Vagina (tissue), 2 donors: ENCODE data around the gene TEAD1.

Experiments used
- CTCF ChIP-seq, 3 experiments: fragments of 450-650 bp in 2 of 3; fragments of 200-600 bp in 1 of 3; sonication (generic) in 1 of 3; IDR thresholded peaks; one replicate each; pipeline ENCODE4 v1.5.1; 2017 to 2019; ENCODE audit warnings: antibody characterized with exemption in 3 of 3, mild to moderate bottlenecking in 2 of 3, moderate library complexity in 2 of 3
- POLR2A ChIP-seq, 2 donors: fragments of 450-650 bp; IDR thresholded peaks; one replicate each; pipeline ENCODE4 v1.6.1; 2017; ENCODE audit warnings: antibody characterized with exemption in 2 of 2, mild to moderate bottlenecking in 2 of 2, moderate library complexity in 2 of 2
- POLR2AphosphoS5 ChIP-seq, 2 donors: sonication (generic); formaldehyde crosslinking; IDR thresholded peaks; one replicate each; pipeline ENCODE4 v1.9.0; 2017; ENCODE audit warnings: antibody characterized with exemption in 2 of 2, mild to moderate bottlenecking in 2 of 2, low read depth in 1 of 2; ENCODE audit not compliant: insufficient read depth in 1 of 2

GRCh38 chr11:12868315-12869073 is 194.3 kb downstream of the TEAD1 start:
- no peak for TF ChIP-seq CTCF (IDR thresholded peaks at IDR 0.05)
- no peak for TF ChIP-seq POLR2A (IDR thresholded peaks at IDR 0.05)
- TF ChIP-seq POLR2AphosphoS5 (IDR thresholded peaks at IDR 0.05; ENCODE audit: insufficient read depth in 1 of 2, low read depth in 1 of 2) = no peak
